Keratinocyte (primary cell): ENCODE data around the gene MRPL45. TPM values are rescaled to one million over a fixed set of nuclear protein-coding genes. Genes with fewer than 3 reads are reported as not detected.

Experiments
- DNase-seq: peaks from one replicate; pipeline ENCODE4 v3.0.0-alpha.2; 2011; ENCODE audit warnings: low read depth, missing footprints, low spot score
- FAIRE-seq: peaks from 2 replicates; lab custom pipeline; 2011; peaks lifted over from hg19 to GRCh38; lab: Jason Lieb, UNC
- H2AFZ ChIP-seq: 2 replicates; pipeline ENCODE4 v1.6.0; 2012; ENCODE audit warnings: low read length, control low read depth, inconsistent platforms; ENCODE audit not compliant: control insufficient read depth
- H3K27ac ChIP-seq: 2 replicates; pipeline ENCODE4 v1.5.1; 2011; ENCODE audit warnings: low read length; ENCODE audit not compliant: control insufficient read depth, insufficient read depth
- H3K27me3 ChIP-seq: 3 replicates; pipeline ENCODE4 v1.6.0; 2011; ENCODE audit warnings: low read length; ENCODE audit not compliant: control insufficient read depth, insufficient read depth; ENCODE audit errors: extremely low read depth
- H3K36me3 ChIP-seq, 2 experiments: 2 replicates in 1 of 2; 3 replicates in 1 of 2; pipeline ENCODE4 v1.5.1; 2011; ENCODE audit warnings: low read length in 2 of 2, mild to moderate bottlenecking in 1 of 2; ENCODE audit not compliant: control insufficient read depth in 2 of 2, insufficient read depth in 2 of 2; ENCODE audit errors: extremely low read depth in 1 of 2
- H3K4me1 ChIP-seq: 3 replicates; pipeline ENCODE4 v1.5.1; 2011; ENCODE audit warnings: low read length; ENCODE audit not compliant: control insufficient read depth, insufficient read depth; ENCODE audit errors: extremely low read depth
- H3K4me2 ChIP-seq: 3 replicates; pipeline ENCODE4 v1.6.0; 2011; ENCODE audit warnings: low read depth, low read length; ENCODE audit not compliant: control insufficient read depth, insufficient read depth; ENCODE audit errors: extremely low read depth
- H3K4me3 ChIP-seq, 3 experiments: fragments of 200-600 bp in 1 of 3; sonication (generic) in 1 of 3; 2 replicates in 2 of 3; 3 replicates in 1 of 3; pipeline ENCODE4 v1.5.1; 2011 to 2016; ENCODE audit warnings: low read length in 3 of 3, mild to moderate bottlenecking in 3 of 3, control low read depth in 2 of 3, inconsistent platforms in 1 of 3, low read depth in 1 of 3, mixed read lengths in 1 of 3, mixed run types in 1 of 3, moderate library complexity in 1 of 3; ENCODE audit not compliant: control insufficient read depth in 2 of 3, insufficient read depth in 2 of 3; ENCODE audit errors: extremely low read depth in 1 of 3
- H3K79me2 ChIP-seq: 2 replicates; pipeline ENCODE4 v1.6.0; 2012; ENCODE audit warnings: low read length; ENCODE audit not compliant: control insufficient read depth, insufficient read depth
- H3K9ac ChIP-seq: 3 replicates; pipeline ENCODE4 v1.6.0; 2011; ENCODE audit warnings: low read length; ENCODE audit not compliant: control insufficient read depth, insufficient read depth; ENCODE audit errors: extremely low read depth
- H3K9me1 ChIP-seq: 3 replicates; pipeline ENCODE4 v1.6.0; 2011; ENCODE audit warnings: low read length; ENCODE audit not compliant: control insufficient read depth, insufficient read depth; ENCODE audit errors: extremely low read depth
- H3K9me3 ChIP-seq: 2 replicates; pipeline ENCODE4 v1.5.1; 2012; ENCODE audit warnings: low read depth, low read length; ENCODE audit not compliant: control insufficient read depth
- H4K20me1 ChIP-seq: 3 replicates; pipeline ENCODE4 v1.6.0; 2011; ENCODE audit warnings: low read length; ENCODE audit not compliant: control insufficient read depth, insufficient read depth; ENCODE audit errors: extremely low read depth
- CTCF ChIP-seq, 3 experiments: IDR thresholded peaks in 1 of 3; conservative IDR thresholded peaks in 1 of 3; optimal IDR thresholded peaks in 1 of 3; 2 replicates in 2 of 3; 3 replicates in 1 of 3; pipeline versions ENCODE3 to v1.5.1; 2011; ENCODE audit warnings: low read length in 3 of 3, mild to moderate bottlenecking in 3 of 3, moderate library complexity in 2 of 3, control low read depth in 1 of 3, inconsistent platforms in 1 of 3; ENCODE audit not compliant: insufficient read depth in 2 of 3; ENCODE audit errors: extremely low read depth in 1 of 3
- EZH2 ChIP-seq: IDR thresholded peaks from one replicate; pipeline ENCODE4 v1.6.1; 2012; ENCODE audit warnings: inconsistent platforms, mild to moderate bottlenecking, low read length, moderate library complexity
- dilution Hi-C: fragments of 300-500 bp; cut with MboI; formaldehyde crosslinking; loops from one replicate; pipeline ENCODE4 v1.7.0; 2020; ENCODE audit warnings: low sequenced_read_pairs; ENCODE audit not compliant: extremely low pct_ligation_motif_present
- polyA plus RNA-seq, 5 experiments: library from polyadenylated mRNA; depleted of rRNA in 3 of 5; stranded (reverse) in 3 of 5; stranded (forward) in 1 of 5; unstranded in 1 of 5; fragments of >200 nt; gene quantifications; 1 replicate in 1 of 5; 2 replicates in 3 of 5; 3 replicates in 1 of 5; pipeline versions ENCODE4 v1.2.1 to v1.2.3, GENCODE V29; 2011 to 2012; ENCODE audit warnings: missing spikeins in 2 of 5, low read depth in 1 of 5, low replicate concordance in 1 of 5

Gene MRPL45
- polyA plus RNA-seq, 1 donor (not counting 4 experiments of a cell fraction or from before 2014, with no cell fraction given), result 64.9 TPM

- DNase-seq (no peak), FAIRE-seq (no peak)
- no peak for TF ChIP-seq EZH2
- no peak for TF ChIP-seq CTCF (optimal IDR thresholded peaks at IDR 0.05 in 1 of 3, IDR thresholded peaks at IDR 0.05 in 1 of 3, conservative IDR thresholded peaks at IDR 0.05 in 1 of 3; ENCODE audit: extremely low read depth in 1 of 3, insufficient read depth in 2 of 3, low read length in 3 of 3)
- no peak overlapping the region for H3K27ac ChIP-seq
- no peaks in the 10 kb centered on the region for H3K27me3 ChIP-seq
- dilution Hi-C loops, result no loop called here
- no peaks in the 10 kb centered on the region for H3K9me3 ChIP-seq
- H3K9ac ChIP-seq, result peak overlapping the region; percentile 65
- peaks cover 14% of the 10 kb centered on the region for H3K79me2 ChIP-seq
- peaks cover 11% of the 10 kb centered on the region for H3K4me1 ChIP-seq
- H3K4me2 ChIP-seq, result peak overlapping the region; percentile 92
- no peaks in the 10 kb centered on the region for H3K9me1 ChIP-seq
- H3K4me3 ChIP-seq, result peak overlapping the region; percentile 67 to 72 (median 71)
- no peaks in the 10 kb centered on the region for H4K20me1 ChIP-seq
- no peak overlapping the region for H2AFZ ChIP-seq
- H3K36me3 ChIP-seq, result peaks cover 0 to 2% of the 10 kb centered on the region in 2 experiments
Observed at GRCh38 chr17:38352245-38353085, 55.5 kb downstream of the MRPL45 start.

- dilution Hi-C loops, result no loop called here
- no peaks in the 10 kb centered on the region for H3K9me1 ChIP-seq
- peak overlapping the region; percentile 67 to 72 (median 71) for H3K4me3 ChIP-seq
- H4K20me1 ChIP-seq, result no peaks in the 10 kb centered on the region
- no peak overlapping the region for H3K27ac ChIP-seq
- no peaks in the 10 kb centered on the region for H3K27me3 ChIP-seq
- peaks cover 15% of the 10 kb centered on the region for H3K79me2 ChIP-seq
- peak overlapping the region; percentile 65 for H3K9ac ChIP-seq
- H3K4me1 ChIP-seq, result peaks cover 11% of the 10 kb centered on the region
- no peaks in the 10 kb centered on the region for H3K9me3 ChIP-seq
- H3K4me2 ChIP-seq, result peak overlapping the region; percentile 92
- TF ChIP-seq CTCF (optimal IDR thresholded peaks at IDR 0.05 in 1 of 3, IDR thresholded peaks at IDR 0.05 in 1 of 3, conservative IDR thresholded peaks at IDR 0.05 in 1 of 3; ENCODE audit: extremely low read depth in 1 of 3, insufficient read depth in 2 of 3, low read length in 3 of 3), result no peak
- TF ChIP-seq EZH2, result no peak
- H2AFZ ChIP-seq, result no peak overlapping the region
- DNase-seq (no peak), FAIRE-seq (no peak)
- H3K36me3 ChIP-seq, result peaks cover 0 to 2% of the 10 kb centered on the region in 2 experiments
Observed at GRCh38 chr17:38353086-38353604, 56.2 kb downstream of the MRPL45 start.
